Measurements from ENCODE around the gene DYSF.

- no peak for TF ChIP-seq POLR2A (IDR thresholded peaks at IDR 0.05)
- no peak for TF ChIP-seq CTCF (IDR thresholded peaks at IDR 0.05)
Observed at GRCh38 chr2:71502941-71503738, 49.8 kb downstream of the DYSF start.

All from Peyer's patch (tissue), 4 donors.